HG03039 (cell line): ENCODE measurements around the gene CDHR2.
"Not testable (repeated sequence)": the region's sequence is repeated elsewhere in the genome, so short reads cannot be mapped to it uniquely, and the experiment has no call there.

ENCODE experiments used
- ATAC-seq: cut with Tn5 transposase; IDR thresholded peaks from one replicate; pipeline ENCODE4 v1.9.1; 2021; ENCODE audit warnings: mild to moderate bottlenecking, moderate library complexity; ENCODE audit not compliant: unreplicated experiment

Gene CDHR2

GRCh38 chr5:176595386-176595943 lies 46.3 kb downstream of the CDHR2 start:
- no peak for ATAC-seq

- no peak for ATAC-seq
Measured at GRCh38 chr5:176596069-176596644, 47.0 kb downstream of the CDHR2 start.

GRCh38 chr5:176596689-176597416 lies 47.7 kb downstream of the CDHR2 start:
- no peak for ATAC-seq

GRCh38 chr5:176597417-176598389 lies 48.6 kb downstream of the CDHR2 start:
- ATAC-seq: no peak

- not testable (repeated sequence) for ATAC-seq
Measured at GRCh38 chr5:176599749-176600430, 50.7 kb downstream of the CDHR2 start.

- no peak for ATAC-seq
Measured at GRCh38 chr5:176601901-176602482, 52.9 kb downstream of the CDHR2 start.

- ATAC-seq: no peak
Measured at GRCh38 chr5:176603091-176603490, 53.9 kb downstream of the CDHR2 start.

GRCh38 chr5:176606032-176606431 lies 56.9 kb downstream of the CDHR2 start:
- ATAC-seq: no peak

- ATAC-seq: no peak
Measured at GRCh38 chr5:176606875-176607274, 57.7 kb downstream of the CDHR2 start.

- ATAC-seq: no peak
Measured at GRCh38 chr5:176608142-176608705, 59.1 kb downstream of the CDHR2 start.

- ATAC-seq: no peak
Measured at GRCh38 chr5:176608937-176609723, 60.0 kb downstream of the CDHR2 start.

GRCh38 chr5:176609724-176610434 lies 60.7 kb downstream of the CDHR2 start, which contains the start of gene GPRIN1:
Gene GPRIN1, minus strand, starts transcription at chr5:176610156. Its CDS starts 10,322 bp downstream, at chr5:176599834.
- ATAC-seq: peak; percentile 56

- ATAC-seq: peak; percentile 12
Measured at GRCh38 chr5:176610435-176610773, 61.3 kb downstream of the CDHR2 start.

- no peak for ATAC-seq
Measured at GRCh38 chr5:176611435-176611834, 62.3 kb downstream of the CDHR2 start.

GRCh38 chr5:176612008-176612407 lies 62.9 kb downstream of the CDHR2 start:
- no peak for ATAC-seq

- no peak for ATAC-seq
Measured at GRCh38 chr5:176612855-176613254, 63.7 kb downstream of the CDHR2 start.

- no peak for ATAC-seq
Measured at GRCh38 chr5:176614805-176615478, 65.8 kb downstream of the CDHR2 start.

GRCh38 chr5:176616511-176616910 lies 67.4 kb downstream of the CDHR2 start:
- no peak for ATAC-seq
